ENCODE measurements around the gene S100A3.
A peak's percentile ranks its signal among the peaks of the same experiment; 100 is the strongest.
"Not testable (repeated sequence)": the region's sequence is repeated elsewhere in the genome, so short reads cannot be mapped to it uniquely, and the experiment has no call there.

S100A3 gene

GRCh38 chr1:153534226-153534924 lies 14.7 kb downstream of the S100A3 start:
- no peak for DNase-seq

- DNase-seq: no peak
These were observed 15.3 kb downstream of the S100A3 start for GRCh38 chr1:153533689-153534201.

- DNase-seq: peak; percentile 82
These were observed 16.1 kb downstream of the S100A3 start for GRCh38 chr1:153532769-153533599.

GRCh38 chr1:153532181-153532580 lies 16.9 kb downstream of the S100A3 start:
- no peak for DNase-seq

- DNase-seq: no peak
These were observed 17.4 kb downstream of the S100A3 start for GRCh38 chr1:153531638-153532037.

GRCh38 chr1:153527683-153528040 lies 21.4 kb downstream of the S100A3 start:
- DNase-seq: no peak

GRCh38 chr1:153527023-153527682 lies 21.9 kb downstream of the S100A3 start:
- no peak for DNase-seq

- no peak for DNase-seq
These were observed 22.9 kb downstream of the S100A3 start for GRCh38 chr1:153526132-153526543.

GRCh38 chr1:153525088-153525728 lies 23.9 kb downstream of the S100A3 start:
- no peak for DNase-seq

- DNase-seq: not testable (repeated sequence)
These were observed 26.6 kb downstream of the S100A3 start for GRCh38 chr1:153522353-153523048.

- DNase-seq: not testable (repeated sequence)
These were observed 27.2 kb downstream of the S100A3 start for GRCh38 chr1:153521808-153522207.

GRCh38 chr1:153520818-153521476 lies 28.1 kb downstream of the S100A3 start:
- no peak for DNase-seq

GRCh38 chr1:153520137-153520691 lies 28.8 kb downstream of the S100A3 start:
- DNase-seq: not testable (repeated sequence)

GRCh38 chr1:153519242-153519641 lies 29.8 kb downstream of the S100A3 start:
- no peak for DNase-seq

- DNase-seq: no peak
These were observed 33.3 kb downstream of the S100A3 start for GRCh38 chr1:153515504-153516394.

- DNase-seq: no peak
These were observed 35.4 kb downstream of the S100A3 start for GRCh38 chr1:153513666-153514065.

GRCh38 chr1:153513023-153513422 lies 36.0 kb downstream of the S100A3 start:
- no peak for DNase-seq

GRCh38 chr1:153510984-153511410 lies 38.1 kb downstream of the S100A3 start:
- DNase-seq: peak; percentile 77

- peak; percentile 68 for DNase-seq
These were observed 39.2 kb downstream of the S100A3 start for GRCh38 chr1:153509729-153510354.

- DNase-seq: no peak
These were observed 40.0 kb downstream of the S100A3 start for GRCh38 chr1:153509036-153509435.

Data from activated T-cell treated with anti-CD3 and anti-CD28 coated beads, Interleukin-2, amount 50 U/mL, for 1 hour (primary cell).